ENCODE results near the gene ELOVL6.
"Not testable (repeated sequence)": the region's sequence is repeated elsewhere in the genome, so short reads cannot be mapped to it uniquely, and the experiment has no call there.

ELOVL6 gene

GRCh38 chr4:110196206-110196870 is 2.1 kb downstream of the ELOVL6 start:
- DNase-seq = peak; percentile 36

GRCh38 chr4:110195561-110196205 is 2.7 kb downstream of the ELOVL6 start:
- DNase-seq = peak; percentile 36

- no peak for DNase-seq
Measured at GRCh38 chr4:110193822-110194761, 4.3 kb downstream of the ELOVL6 start.

GRCh38 chr4:110193287-110193686 is 5.1 kb downstream of the ELOVL6 start:
- not testable (repeated sequence) for DNase-seq

GRCh38 chr4:110190249-110190648 is 8.2 kb downstream of the ELOVL6 start:
- DNase-seq = no peak

GRCh38 chr4:110188113-110188512 is 10.3 kb downstream of the ELOVL6 start:
- no peak for DNase-seq

GRCh38 chr4:110184791-110185155 is 13.6 kb downstream of the ELOVL6 start:
- no peak for DNase-seq

- DNase-seq = peak; percentile 18
Measured at GRCh38 chr4:110184140-110184790, 14.2 kb downstream of the ELOVL6 start.

GRCh38 chr4:110183643-110184042 is 14.8 kb downstream of the ELOVL6 start:
- no peak for DNase-seq

GRCh38 chr4:110183058-110183457 is 15.4 kb downstream of the ELOVL6 start:
- no peak for DNase-seq

GRCh38 chr4:110181890-110182289 is 16.5 kb downstream of the ELOVL6 start:
- no peak for DNase-seq

- DNase-seq = no peak
Measured at GRCh38 chr4:110175634-110176033, 22.8 kb downstream of the ELOVL6 start.

- no peak for DNase-seq
Measured at GRCh38 chr4:110172972-110173371, 25.4 kb downstream of the ELOVL6 start.

GRCh38 chr4:110171971-110172370 is 26.4 kb downstream of the ELOVL6 start:
- DNase-seq = no peak

- no peak for DNase-seq
Measured at GRCh38 chr4:110170861-110171260, 27.6 kb downstream of the ELOVL6 start.

- DNase-seq = peak; percentile 73
Measured at GRCh38 chr4:110165382-110166286, 32.8 kb downstream of the ELOVL6 start.

- DNase-seq = no peak
Measured at GRCh38 chr4:110164856-110165255, 33.6 kb downstream of the ELOVL6 start.

GRCh38 chr4:110164251-110164650 is 34.2 kb downstream of the ELOVL6 start:
- DNase-seq = no peak

GRCh38 chr4:110163327-110164069 is 34.9 kb downstream of the ELOVL6 start:
- no peak for DNase-seq

GRCh38 chr4:110160618-110161017 is 37.8 kb downstream of the ELOVL6 start:
- no peak for DNase-seq

GRCh38 chr4:110159541-110159940 is 38.9 kb downstream of the ELOVL6 start:
- no peak for DNase-seq

Data from GF-D8 (cell line).